Spleen (tissue), 7 donors: ENCODE measurements around the gene ACAN.

Experiments
- POLR2AphosphoS5 ChIP-seq, 3 donors: sonication (generic); formaldehyde crosslinking; IDR thresholded peaks; one replicate each; pipeline ENCODE4 v1.5.1; 2017; ENCODE audit warnings: antibody characterized with exemption in 3 of 3
- TF ChIP-seq, protein P1 (sequence below), 11 experiments: fragments of 200-600 bp in 7 of 11; fragments of 450-650 bp in 4 of 11; sonication (generic) in 4 of 11; IDR thresholded peaks in 8 of 11; conservative IDR thresholded peaks in 3 of 11; 1 replicate in 7 of 11; 2 replicates in 4 of 11; pipeline versions ENCODE4 v1.4.0 to v1.8.0; 2016 to 2021; ENCODE audit warnings: antibody characterized with exemption in 11 of 11, inconsistent platforms in 4 of 11, mild to moderate bottlenecking in 1 of 11
- donor health status: DM: no; HTN: no; CAD: no; lungs with moderate emphysema.
- donor health status: DM: no; HTN: no; CAD: no.
- donor health status: DM: no; HTN: no; CAD: no.

DNA sequence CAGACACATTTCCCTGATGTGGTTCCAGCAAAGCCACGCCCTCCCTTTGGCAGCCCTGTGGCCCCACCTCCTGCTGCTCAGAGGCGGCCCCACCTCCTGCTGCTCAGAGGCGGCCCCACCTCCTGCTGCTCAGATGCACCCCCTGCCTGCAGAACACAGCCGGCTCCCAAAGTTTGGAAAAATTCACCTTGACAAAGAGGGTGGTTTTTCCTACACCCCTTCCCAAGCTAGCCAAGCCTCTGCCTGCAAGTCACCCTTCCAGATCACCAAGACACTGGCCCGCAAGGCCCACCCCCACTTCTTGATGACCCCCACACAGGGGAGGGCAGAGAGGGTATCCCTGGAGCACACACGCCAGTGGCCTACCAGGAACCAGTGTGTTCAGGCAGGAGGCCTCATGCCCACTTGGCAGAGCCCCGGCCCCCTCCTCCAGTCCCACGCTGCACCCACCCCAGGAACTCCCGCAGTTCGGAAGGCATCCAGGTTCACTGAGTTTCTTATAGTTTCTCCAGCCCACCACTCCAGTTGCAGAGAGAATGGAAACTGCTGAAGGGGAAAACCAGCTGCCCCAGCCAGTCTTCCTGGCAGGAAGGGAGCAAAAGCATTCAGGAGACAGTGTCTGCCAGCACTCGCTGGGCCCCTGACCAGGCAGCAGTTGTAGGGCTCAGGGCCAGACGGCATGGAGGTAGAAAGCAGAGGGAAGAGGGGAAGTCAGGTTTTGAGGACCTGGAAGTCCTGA, 94.4 kb downstream of the ACAN start:
- TF ChIP-seq, protein P1, sequence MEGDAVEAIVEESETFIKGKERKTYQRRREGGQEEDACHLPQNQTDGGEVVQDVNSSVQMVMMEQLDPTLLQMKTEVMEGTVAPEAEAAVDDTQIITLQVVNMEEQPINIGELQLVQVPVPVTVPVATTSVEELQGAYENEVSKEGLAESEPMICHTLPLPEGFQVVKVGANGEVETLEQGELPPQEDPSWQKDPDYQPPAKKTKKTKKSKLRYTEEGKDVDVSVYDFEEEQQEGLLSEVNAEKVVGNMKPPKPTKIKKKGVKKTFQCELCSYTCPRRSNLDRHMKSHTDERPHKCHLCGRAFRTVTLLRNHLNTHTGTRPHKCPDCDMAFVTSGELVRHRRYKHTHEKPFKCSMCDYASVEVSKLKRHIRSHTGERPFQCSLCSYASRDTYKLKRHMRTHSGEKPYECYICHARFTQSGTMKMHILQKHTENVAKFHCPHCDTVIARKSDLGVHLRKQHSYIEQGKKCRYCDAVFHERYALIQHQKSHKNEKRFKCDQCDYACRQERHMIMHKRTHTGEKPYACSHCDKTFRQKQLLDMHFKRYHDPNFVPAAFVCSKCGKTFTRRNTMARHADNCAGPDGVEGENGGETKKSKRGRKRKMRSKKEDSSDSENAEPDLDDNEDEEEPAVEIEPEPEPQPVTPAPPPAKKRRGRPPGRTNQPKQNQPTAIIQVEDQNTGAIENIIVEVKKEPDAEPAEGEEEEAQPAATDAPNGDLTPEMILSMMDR (IDR thresholded peaks at IDR 0.05 in 8 of 11, conservative IDR thresholded peaks at IDR 0.05 in 3 of 11): peak in 9 of 11 experiments; percentile 31 to 72 (median 53)
- TF ChIP-seq POLR2AphosphoS5 (IDR thresholded peaks at IDR 0.05): peak in 2 of 3 donors; percentile 36 to 57
